ENCODE results near the gene NEAT1.
A peak's percentile ranks its signal among the peaks of the same experiment; 100 is the strongest.

Gene NEAT1

GRCh38 chr11:65434057-65434666 is 11.6 kb downstream of the NEAT1 start:
- Histone ChIP-seq H3K79me1 (replicated peaks; ENCODE audit: low read length, poor library complexity, severe bottlenecking) (no peaks in the 10 kb centered on the region), H2BK120ac (ENCODE audit: low read depth, low read length) (no peak overlapping the region), H4K91ac (ENCODE audit: low read length) (no peak overlapping the region), H3K4me3 (ENCODE audit: insufficient read depth in 1 of 2, low read depth in 1 of 2, low read length in 2 of 2) (peak overlapping the region in 1 of 2 experiments; percentile 92), H3K9ac (ENCODE audit: low read length) (peak overlapping the region; percentile 99), H2AK5ac (ENCODE audit: low read length, severe bottlenecking) (no peak overlapping the region), H3K14ac (ENCODE audit: low read length in 2 of 2) (peak overlapping the region in 1 of 2 experiments; percentile 59), H3K36me3 (ENCODE audit: control insufficient read depth in 1 of 2, insufficient read depth in 2 of 2, low read depth in 1 of 2, low read length in 2 of 2) (peaks cover 24 to 93% of the 10 kb centered on the region in 2 experiments), H2BK5ac (ENCODE audit: low read depth, low read length, poor library complexity, severe bottlenecking) (no peak overlapping the region), H3K9me3 (ENCODE audit: control insufficient read depth, low read length) (no peaks in the 10 kb centered on the region), H3K4ac (ENCODE audit: low read depth in 1 of 2, low read length in 2 of 2) (no peak overlapping the region), H2BK15ac (ENCODE audit: low read depth, poor library complexity, severe bottlenecking) (no peak overlapping the region), H2AFZ (ENCODE audit: low read depth, low read length) (no peak overlapping the region), H3K4me1 (ENCODE audit: control insufficient read depth, insufficient read depth, low read depth, low read length) (peaks cover 18% of the 10 kb centered on the region), H3K27me3 (ENCODE audit: control insufficient read depth in 1 of 2, insufficient read depth in 1 of 2, low read length in 2 of 2) (no peaks in the 10 kb centered on the region), H4K8ac (ENCODE audit: low read length) (no peak overlapping the region), H3K27ac (ENCODE audit: low read length, poor library complexity, severe bottlenecking) (peak overlapping the region; percentile 57), H2BK12ac (ENCODE audit: low read length in 2 of 2) (peak overlapping the region in 1 of 2 experiments; percentile 31), H3K4me2 (ENCODE audit: low read length, poor library complexity, severe bottlenecking) (peak overlapping the region; percentile 45), H3K18ac (ENCODE audit: low read depth in 1 of 2, low read length in 2 of 2) (no peak overlapping the region), H3K23ac (ENCODE audit: low read length in 2 of 2) (no peak overlapping the region)
- 93% methylated on average over 4 of the region's 6 CpGs for WGBS
- DNase-seq: peak; percentile 80

DNA sequence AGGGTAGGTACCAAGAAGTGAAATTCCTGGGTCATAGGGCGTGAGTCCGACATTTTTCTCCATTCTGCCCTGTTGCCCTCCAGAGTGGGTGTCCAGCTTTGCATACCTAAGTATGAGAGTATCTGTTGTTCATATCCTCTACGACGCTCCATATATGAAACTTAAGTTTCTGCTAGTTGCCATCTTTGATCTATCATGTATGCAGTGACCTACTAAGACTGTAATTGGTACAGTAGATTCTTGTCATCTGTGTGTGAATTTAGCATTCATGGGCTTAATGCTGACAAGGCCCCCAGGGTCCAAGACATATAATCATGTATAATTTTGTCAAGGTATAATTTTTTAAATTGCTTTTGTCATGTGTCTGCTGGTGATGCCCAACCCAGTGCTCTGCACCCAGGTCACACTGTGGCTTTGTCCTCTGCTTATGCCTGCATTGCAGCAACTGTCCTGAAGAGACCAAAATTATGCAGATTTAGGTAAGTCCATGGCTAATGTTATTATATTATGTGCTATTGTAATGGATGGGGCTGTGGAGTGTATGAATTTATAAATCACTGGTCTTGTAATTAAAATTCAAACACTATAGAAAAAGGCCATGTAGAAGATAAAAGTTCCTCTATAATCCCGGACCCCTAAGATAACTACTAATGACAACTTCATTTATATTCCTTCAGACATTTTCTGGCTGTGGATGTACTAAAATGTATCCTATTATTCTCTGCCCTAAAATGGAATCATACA is 12.2 kb downstream of the NEAT1 start:
- 93% methylated on average over 2 of the region's 5 CpGs for WGBS

GRCh38 chr11:65435411-65435931 is 12.9 kb downstream of the NEAT1 start:
- H3K4me1 ChIP-seq (ENCODE audit: control insufficient read depth, insufficient read depth, low read depth, low read length): peaks cover 17% of the 10 kb centered on the region
- peak overlapping the region; percentile 37 for H3K4me2 ChIP-seq (ENCODE audit: low read length, poor library complexity, severe bottlenecking)
- H2BK120ac ChIP-seq (ENCODE audit: low read depth, low read length): no peak overlapping the region
- WGBS: 93% methylated on average over 9 of the region's 9 CpGs
- peak overlapping the region; percentile 99 for H3K9ac ChIP-seq (ENCODE audit: low read length)
- no peaks in the 10 kb centered on the region for H3K27me3 ChIP-seq (ENCODE audit: control insufficient read depth in 1 of 2, insufficient read depth in 1 of 2, low read length in 2 of 2)
- no peaks in the 10 kb centered on the region for H3K79me1 ChIP-seq (replicated peaks; ENCODE audit: low read length, poor library complexity, severe bottlenecking)
- peak overlapping the region in 1 of 2 experiments; percentile 78 for H3K23ac ChIP-seq (ENCODE audit: low read length in 2 of 2)
- H3K9me3 ChIP-seq (ENCODE audit: control insufficient read depth, low read length): no peaks in the 10 kb centered on the region
- H3K4ac ChIP-seq (ENCODE audit: low read depth in 1 of 2, low read length in 2 of 2): no peak overlapping the region
- peak overlapping the region; percentile 81 for H3K27ac ChIP-seq (ENCODE audit: low read length, poor library complexity, severe bottlenecking)
- H4K8ac ChIP-seq (ENCODE audit: low read length): no peak overlapping the region
- no peak overlapping the region for H2BK5ac ChIP-seq (ENCODE audit: low read depth, low read length, poor library complexity, severe bottlenecking)
- peak overlapping the region in 1 of 2 experiments; percentile 56 for H3K14ac ChIP-seq (ENCODE audit: low read length in 2 of 2)
- peak overlapping the region in 1 of 2 experiments; percentile 49 for H3K18ac ChIP-seq (ENCODE audit: low read depth in 1 of 2, low read length in 2 of 2)
- no peak overlapping the region for H4K91ac ChIP-seq (ENCODE audit: low read length)
- H3K4me3 ChIP-seq (ENCODE audit: insufficient read depth in 1 of 2, low read depth in 1 of 2, low read length in 2 of 2): peak overlapping the region in 1 of 2 experiments; percentile 92
- H3K36me3 ChIP-seq (ENCODE audit: control insufficient read depth in 1 of 2, insufficient read depth in 2 of 2, low read depth in 1 of 2, low read length in 2 of 2): peaks cover 24 to 85% of the 10 kb centered on the region in 2 experiments
- H2AK5ac ChIP-seq (ENCODE audit: low read length, severe bottlenecking): no peak overlapping the region
- DNase-seq: peak; percentile 73
- H2AFZ ChIP-seq (ENCODE audit: low read depth, low read length): no peak overlapping the region
- no peak overlapping the region for H2BK15ac ChIP-seq (ENCODE audit: low read depth, poor library complexity, severe bottlenecking)
- peak overlapping the region in 1 of 2 experiments; percentile 23 for H2BK12ac ChIP-seq (ENCODE audit: low read length in 2 of 2)

More for the DNA sequence above, 12.2 kb downstream of the NEAT1 start:
- Histone ChIP-seq H3K14ac (ENCODE audit: low read length in 2 of 2) (no peak overlapping the region), H3K36me3 (ENCODE audit: control insufficient read depth in 1 of 2, insufficient read depth in 2 of 2, low read depth in 1 of 2, low read length in 2 of 2) (peaks cover 24 to 91% of the 10 kb centered on the region in 2 experiments), H4K91ac (ENCODE audit: low read length) (no peak overlapping the region), H3K4me2 (ENCODE audit: low read length, poor library complexity, severe bottlenecking) (peak overlapping the region; percentile 45), H2AK5ac (ENCODE audit: low read length, severe bottlenecking) (no peak overlapping the region), H3K9ac (ENCODE audit: low read length) (peak overlapping the region; percentile 99), H3K4me3 (ENCODE audit: insufficient read depth in 1 of 2, low read depth in 1 of 2, low read length in 2 of 2) (peak overlapping the region in 1 of 2 experiments; percentile 92), H2BK15ac (ENCODE audit: low read depth, poor library complexity, severe bottlenecking) (no peak overlapping the region), H2BK120ac (ENCODE audit: low read depth, low read length) (no peak overlapping the region), H3K4ac (ENCODE audit: low read depth in 1 of 2, low read length in 2 of 2) (no peak overlapping the region), H2AFZ (ENCODE audit: low read depth, low read length) (no peak overlapping the region), H3K79me1 (replicated peaks; ENCODE audit: low read length, poor library complexity, severe bottlenecking) (no peaks in the 10 kb centered on the region), H3K27ac (ENCODE audit: low read length, poor library complexity, severe bottlenecking) (peak overlapping the region; percentile 81), H2BK12ac (ENCODE audit: low read length in 2 of 2) (no peak overlapping the region), H2BK5ac (ENCODE audit: low read depth, low read length, poor library complexity, severe bottlenecking) (no peak overlapping the region), H3K9me3 (ENCODE audit: control insufficient read depth, low read length) (no peaks in the 10 kb centered on the region), H4K8ac (ENCODE audit: low read length) (no peak overlapping the region), H3K27me3 (ENCODE audit: control insufficient read depth in 1 of 2, insufficient read depth in 1 of 2, low read length in 2 of 2) (no peaks in the 10 kb centered on the region), H3K18ac (ENCODE audit: low read depth in 1 of 2, low read length in 2 of 2) (no peak overlapping the region), H3K4me1 (ENCODE audit: control insufficient read depth, insufficient read depth, low read depth, low read length) (peaks cover 17% of the 10 kb centered on the region), H3K23ac (ENCODE audit: low read length in 2 of 2) (no peak overlapping the region)
- peak; percentile 70 for DNase-seq

GRCh38 chr11:65435981-65436411 is 13.4 kb downstream of the NEAT1 start:
- Histone ChIP-seq H2AFZ (ENCODE audit: low read depth, low read length) (no peak overlapping the region), H3K4me2 (ENCODE audit: low read length, poor library complexity, severe bottlenecking) (peak overlapping the region; percentile 32), H2BK12ac (ENCODE audit: low read length in 2 of 2) (no peak overlapping the region), H3K18ac (ENCODE audit: low read depth in 1 of 2, low read length in 2 of 2) (peak overlapping the region in 1 of 2 experiments; percentile 11), H3K36me3 (ENCODE audit: control insufficient read depth in 1 of 2, insufficient read depth in 2 of 2, low read depth in 1 of 2, low read length in 2 of 2) (peaks cover 24 to 83% of the 10 kb centered on the region in 2 experiments), H3K9ac (ENCODE audit: low read length) (peak overlapping the region; percentile 99), H2BK15ac (ENCODE audit: low read depth, poor library complexity, severe bottlenecking) (no peak overlapping the region), H3K27ac (ENCODE audit: low read length, poor library complexity, severe bottlenecking) (peak overlapping the region; percentile 81), H3K4me3 (ENCODE audit: insufficient read depth in 1 of 2, low read depth in 1 of 2, low read length in 2 of 2) (peak overlapping the region in 1 of 2 experiments; percentile 92), H3K27me3 (ENCODE audit: control insufficient read depth in 1 of 2, insufficient read depth in 1 of 2, low read length in 2 of 2) (no peaks in the 10 kb centered on the region), H3K23ac (ENCODE audit: low read length in 2 of 2) (peak overlapping the region; percentile 37 to 89), H2AK5ac (ENCODE audit: low read length, severe bottlenecking) (no peak overlapping the region), H3K9me3 (ENCODE audit: control insufficient read depth, low read length) (no peaks in the 10 kb centered on the region), H2BK5ac (ENCODE audit: low read depth, low read length, poor library complexity, severe bottlenecking) (no peak overlapping the region), H3K4me1 (ENCODE audit: control insufficient read depth, insufficient read depth, low read depth, low read length) (peaks cover 18% of the 10 kb centered on the region), H4K8ac (ENCODE audit: low read length) (peak overlapping the region; percentile 56), H4K91ac (ENCODE audit: low read length) (no peak overlapping the region), H3K14ac (ENCODE audit: low read length in 2 of 2) (no peak overlapping the region), H2BK120ac (ENCODE audit: low read depth, low read length) (no peak overlapping the region), H3K79me1 (replicated peaks; ENCODE audit: low read length, poor library complexity, severe bottlenecking) (no peaks in the 10 kb centered on the region), H3K4ac (ENCODE audit: low read depth in 1 of 2, low read length in 2 of 2) (no peak overlapping the region)
- DNase-seq: no peak
- WGBS: 90% methylated on average over 8 of the region's 8 CpGs
